GM23248 (cell line): Measurements from ENCODE around the gene IFNLR1.

Source experiments
- EZH2 ChIP-seq: fragments of 200-600 bp; sonication (generic); IDR thresholded peaks from 2 replicates; pipeline ENCODE4 v1.6.1; 2018; ENCODE audit warnings: antibody characterized with exemption, mild to moderate bottlenecking; ENCODE audit not compliant: insufficient read depth, poor library complexity, severe bottlenecking
- EZH2phosphoT487 ChIP-seq: fragments of 200-600 bp; sonication (generic); IDR thresholded peaks from 2 replicates; pipeline ENCODE4 v1.6.1; 2018; ENCODE audit warnings: antibody characterized with exemption, moderate library complexity, mild to moderate bottlenecking, low read depth; ENCODE audit not compliant: insufficient read depth

- TF ChIP-seq EZH2: no peak
- TF ChIP-seq EZH2phosphoT487: no peak
Measured at GRCh38 chr1:24151175-24151533, 35.9 kb downstream of the IFNLR1 start.
